A549 treated with GW870086 at 1 μM for 4 hours (cell line): ENCODE data around the gene UTY. TPM values are rescaled to one million over a fixed set of nuclear protein-coding genes. Genes with fewer than 3 reads are reported as not detected.

Experiments used
- total RNA-seq: library from RNA; stranded (reverse); fragments of 200-300 nt; extraction: Qiagen RNA extraction; gene quantifications from 5 replicates; pipeline ENCODE4 v1.2.3, GENCODE V29; 2022; ENCODE audit warnings: low read depth

UTY gene
- 2.2 to 3.5 TPM (median 2.9 TPM) in 5 replicates for total RNA-seq

DNA sequence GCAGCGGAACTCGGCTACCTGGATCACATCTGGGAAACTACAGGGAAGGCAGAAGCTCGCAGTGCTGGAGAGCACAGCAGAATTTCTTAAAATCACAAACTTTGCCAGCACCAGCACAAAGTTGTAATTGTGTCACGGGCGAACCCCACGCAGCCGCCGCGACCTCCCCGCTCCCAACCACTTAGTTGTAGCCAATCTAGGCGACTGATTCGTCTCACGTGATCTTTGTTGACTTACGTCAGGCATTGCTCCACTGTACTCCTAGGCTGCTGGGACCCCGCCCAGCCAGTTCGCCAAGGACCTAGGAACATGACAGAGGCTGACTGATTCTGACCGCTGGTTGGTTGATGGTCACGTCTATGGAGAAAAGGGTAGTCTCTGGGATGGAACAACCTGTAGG is at the start of gene UTY:
Gene UTY (minus strand): TSS at position 206 of the 400 bp plus-strand sequence. CDS start 368 bp downstream, outside the sequence.

Other genes with a start within 250 kb of the UTY start
- 0.77 to 1.2 TPM (median 1.1 TPM) in 5 replicates for gene TMSB4Y, start 223.9 kb upstream of the UTY start, total RNA-seq